Measurements from ENCODE around the gene GLOD5.

- TF ChIP-seq RARB (CRISPR knock-in tag; IDR thresholded peaks at IDR 0.05), result no peak
- TF ChIP-seq POU6F1 (CRISPR knock-in tag; IDR thresholded peaks at IDR 0.05; ENCODE audit: borderline replicate concordance, low read depth), result no peak
- TF ChIP-seq TOX (CRISPR knock-in tag; IDR thresholded peaks at IDR 0.05; ENCODE audit: borderline replicate concordance), result no peak
- TF ChIP-seq ARNTL (CRISPR knock-in tag; IDR thresholded peaks at IDR 0.05; ENCODE audit: borderline replicate concordance, low read depth), result no peak
- TF ChIP-seq, protein P1, sequence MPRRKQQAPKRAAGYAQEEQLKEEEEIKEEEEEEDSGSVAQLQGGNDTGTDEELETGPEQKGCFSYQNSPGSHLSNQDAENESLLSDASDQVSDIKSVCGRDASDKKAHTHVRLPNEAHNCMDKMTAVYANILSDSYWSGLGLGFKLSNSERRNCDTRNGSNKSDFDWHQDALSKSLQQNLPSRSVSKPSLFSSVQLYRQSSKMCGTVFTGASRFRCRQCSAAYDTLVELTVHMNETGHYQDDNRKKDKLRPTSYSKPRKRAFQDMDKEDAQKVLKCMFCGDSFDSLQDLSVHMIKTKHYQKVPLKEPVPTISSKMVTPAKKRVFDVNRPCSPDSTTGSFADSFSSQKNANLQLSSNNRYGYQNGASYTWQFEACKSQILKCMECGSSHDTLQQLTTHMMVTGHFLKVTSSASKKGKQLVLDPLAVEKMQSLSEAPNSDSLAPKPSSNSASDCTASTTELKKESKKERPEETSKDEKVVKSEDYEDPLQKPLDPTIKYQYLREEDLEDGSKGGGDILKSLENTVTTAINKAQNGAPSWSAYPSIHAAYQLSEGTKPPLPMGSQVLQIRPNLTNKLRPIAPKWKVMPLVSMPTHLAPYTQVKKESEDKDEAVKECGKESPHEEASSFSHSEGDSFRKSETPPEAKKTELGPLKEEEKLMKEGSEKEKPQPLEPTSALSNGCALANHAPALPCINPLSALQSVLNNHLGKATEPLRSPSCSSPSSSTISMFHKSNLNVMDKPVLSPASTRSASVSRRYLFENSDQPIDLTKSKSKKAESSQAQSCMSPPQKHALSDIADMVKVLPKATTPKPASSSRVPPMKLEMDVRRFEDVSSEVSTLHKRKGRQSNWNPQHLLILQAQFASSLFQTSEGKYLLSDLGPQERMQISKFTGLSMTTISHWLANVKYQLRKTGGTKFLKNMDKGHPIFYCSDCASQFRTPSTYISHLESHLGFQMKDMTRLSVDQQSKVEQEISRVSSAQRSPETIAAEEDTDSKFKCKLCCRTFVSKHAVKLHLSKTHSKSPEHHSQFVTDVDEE (CRISPR knock-in tag; IDR thresholded peaks at IDR 0.05), result no peak
- TF ChIP-seq GLIS3 (CRISPR knock-in tag; IDR thresholded peaks at IDR 0.05), result no peak
- no peak for TF ChIP-seq ZFP3 (CRISPR knock-in tag; IDR thresholded peaks at IDR 0.05)
- TF ChIP-seq CREB5 (CRISPR knock-in tag; IDR thresholded peaks at IDR 0.05; ENCODE audit: low read depth), result no peak
- TF ChIP-seq PATZ1 (CRISPR knock-in tag; IDR thresholded peaks at IDR 0.05; ENCODE audit: borderline replicate concordance), result no peak
- TF ChIP-seq BACH2 (CRISPR knock-in tag; IDR thresholded peaks at IDR 0.05; ENCODE audit: borderline replicate concordance), result no peak
- TF ChIP-seq CSRNP3 (CRISPR knock-in tag; IDR thresholded peaks at IDR 0.05), result no peak
Measured at GRCh38 chrX:48787505-48788443, 26.2 kb downstream of the GLOD5 start.
